Thoracic aorta (tissue), 2 donors: ENCODE measurements around the gene PPP1R12A. TPM values are rescaled to one million over a fixed set of nuclear protein-coding genes. Genes with fewer than 3 reads are reported as not detected.
A peak's percentile ranks its signal among the peaks of the same experiment; 100 is the strongest.
"Not testable (repeated sequence)": the region's sequence is repeated elsewhere in the genome, so short reads cannot be mapped to it uniquely, and the experiment has no call there.

ENCODE experiments used
- ATAC-seq: fragments of 150-250 bp; one replicate; pipeline ENCODE4 v1.8.0; 2017; ENCODE audit warnings: low read depth; ENCODE audit not compliant: insufficient number of reproducible peaks, low FRiP score
- DNase-seq: peaks from one replicate; pipeline ENCODE4 v3.0.0-alpha.2; 2020; ENCODE audit warnings: low spot score
- H3K27ac ChIP-seq, 2 donors: fragments of 200-600 bp; sonication (generic); 1 replicate in 1 of 2; 2 replicates in 1 of 2; pipeline ENCODE4 v1.5.1; 2016; ENCODE audit warnings: mild to moderate bottlenecking in 2 of 2, moderate library complexity in 2 of 2
- H3K27me3 ChIP-seq: fragments of 200-600 bp; sonication (generic); replicated peaks from 2 replicates; pipeline ENCODE4 v1.6.0; 2016; ENCODE audit warnings: mild to moderate bottlenecking; ENCODE audit not compliant: insufficient read depth
- H3K36me3 ChIP-seq: fragments of 200-600 bp; sonication (generic); one replicate; pipeline ENCODE4 v1.5.1; 2016
- H3K4me1 ChIP-seq, 2 donors: fragments of 200-600 bp; sonication (generic); 1 replicate in 1 of 2; 2 replicates in 1 of 2; pipeline versions ENCODE4 v1.5.1 to v1.6.0; 2016; ENCODE audit warnings: low read depth in 2 of 2, mild to moderate bottlenecking in 1 of 2; ENCODE audit not compliant: control insufficient read depth in 1 of 2
- H3K4me3 ChIP-seq: fragments of 200-600 bp; sonication (generic); 2 replicates; pipeline ENCODE4 v1.5.1; 2016; ENCODE audit warnings: mild to moderate bottlenecking
- H3K9me3 ChIP-seq: fragments of 200-600 bp; sonication (generic); 2 replicates; pipeline ENCODE4 v1.5.1; 2016
- total RNA-seq, 2 donors: library from RNA; depleted of rRNA; stranded (reverse); fragments of >200 nt; gene quantifications; one replicate each; pipeline versions ENCODE4 v1.1.0 to v1.2.3, GENCODE V29; 2016
- TF ChIP-seq, protein P1 (sequence below): fragments of 200-600 bp; sonication (generic); IDR thresholded peaks from one replicate; pipeline ENCODE4 v1.5.1; 2019; ENCODE audit warnings: antibody characterized with exemption

PPP1R12A gene
- total RNA-seq, 2 donors from 2014 or later: 151 to 199 TPM

DNA sequence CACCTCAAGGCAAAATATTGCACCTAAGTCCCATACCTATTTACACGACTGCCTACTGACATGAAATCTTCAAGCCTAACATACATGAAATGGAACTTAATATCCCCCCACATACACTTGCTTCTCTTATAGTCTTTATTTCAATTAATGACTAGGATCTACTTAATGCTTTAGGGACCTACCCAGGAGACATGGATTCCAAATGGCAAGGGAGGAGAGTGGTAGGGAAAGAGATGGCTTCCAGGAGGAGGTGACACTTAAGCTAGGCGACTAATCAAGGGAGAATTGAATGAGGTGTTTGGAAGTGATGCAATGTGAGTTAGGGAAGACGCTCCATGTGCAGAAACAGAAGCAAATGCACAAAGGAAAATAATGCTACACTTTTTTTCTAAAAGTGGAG is 9.7 kb upstream of the PPP1R12A start:
- no peak overlapping the region for H3K4me3 ChIP-seq
- H3K27ac ChIP-seq: no peak overlapping the region
- no peaks in the 10 kb centered on the region for H3K36me3 ChIP-seq
- no peaks in the 10 kb centered on the region for H3K4me1 ChIP-seq
- DNase-seq (no peak), ATAC-seq (no peak)
- no peaks in the 10 kb centered on the region for H3K9me3 ChIP-seq
- H3K27me3 ChIP-seq: no peaks in the 10 kb centered on the region
- TF ChIP-seq, protein P1, sequence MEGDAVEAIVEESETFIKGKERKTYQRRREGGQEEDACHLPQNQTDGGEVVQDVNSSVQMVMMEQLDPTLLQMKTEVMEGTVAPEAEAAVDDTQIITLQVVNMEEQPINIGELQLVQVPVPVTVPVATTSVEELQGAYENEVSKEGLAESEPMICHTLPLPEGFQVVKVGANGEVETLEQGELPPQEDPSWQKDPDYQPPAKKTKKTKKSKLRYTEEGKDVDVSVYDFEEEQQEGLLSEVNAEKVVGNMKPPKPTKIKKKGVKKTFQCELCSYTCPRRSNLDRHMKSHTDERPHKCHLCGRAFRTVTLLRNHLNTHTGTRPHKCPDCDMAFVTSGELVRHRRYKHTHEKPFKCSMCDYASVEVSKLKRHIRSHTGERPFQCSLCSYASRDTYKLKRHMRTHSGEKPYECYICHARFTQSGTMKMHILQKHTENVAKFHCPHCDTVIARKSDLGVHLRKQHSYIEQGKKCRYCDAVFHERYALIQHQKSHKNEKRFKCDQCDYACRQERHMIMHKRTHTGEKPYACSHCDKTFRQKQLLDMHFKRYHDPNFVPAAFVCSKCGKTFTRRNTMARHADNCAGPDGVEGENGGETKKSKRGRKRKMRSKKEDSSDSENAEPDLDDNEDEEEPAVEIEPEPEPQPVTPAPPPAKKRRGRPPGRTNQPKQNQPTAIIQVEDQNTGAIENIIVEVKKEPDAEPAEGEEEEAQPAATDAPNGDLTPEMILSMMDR: no peak

DNA sequence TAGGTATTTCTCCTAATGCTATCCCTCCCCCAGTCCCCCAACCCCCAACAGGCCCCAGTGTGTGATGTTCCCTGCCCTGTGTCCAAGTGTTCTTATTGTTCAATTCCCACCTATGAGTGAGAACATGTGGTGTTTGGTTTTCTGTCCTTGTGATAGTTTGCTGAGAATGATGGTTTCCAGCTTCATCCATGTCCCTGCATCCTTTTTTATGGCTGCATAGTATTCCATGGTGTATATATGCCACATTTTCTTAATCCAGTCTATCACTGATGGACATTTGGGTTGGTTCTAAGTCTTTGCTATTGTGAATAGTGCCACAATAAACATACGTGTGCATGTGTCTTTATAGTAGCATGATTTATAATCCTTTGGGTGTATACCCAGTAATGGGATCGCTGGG is 7.9 kb upstream of the PPP1R12A start:
- H3K4me3 ChIP-seq, H3K27me3 ChIP-seq, ATAC-seq, H3K27ac ChIP-seq, H3K36me3 ChIP-seq, DNase-seq, H3K4me1 ChIP-seq, H3K9me3 ChIP-seq: not testable (repeated sequence)

DNA sequence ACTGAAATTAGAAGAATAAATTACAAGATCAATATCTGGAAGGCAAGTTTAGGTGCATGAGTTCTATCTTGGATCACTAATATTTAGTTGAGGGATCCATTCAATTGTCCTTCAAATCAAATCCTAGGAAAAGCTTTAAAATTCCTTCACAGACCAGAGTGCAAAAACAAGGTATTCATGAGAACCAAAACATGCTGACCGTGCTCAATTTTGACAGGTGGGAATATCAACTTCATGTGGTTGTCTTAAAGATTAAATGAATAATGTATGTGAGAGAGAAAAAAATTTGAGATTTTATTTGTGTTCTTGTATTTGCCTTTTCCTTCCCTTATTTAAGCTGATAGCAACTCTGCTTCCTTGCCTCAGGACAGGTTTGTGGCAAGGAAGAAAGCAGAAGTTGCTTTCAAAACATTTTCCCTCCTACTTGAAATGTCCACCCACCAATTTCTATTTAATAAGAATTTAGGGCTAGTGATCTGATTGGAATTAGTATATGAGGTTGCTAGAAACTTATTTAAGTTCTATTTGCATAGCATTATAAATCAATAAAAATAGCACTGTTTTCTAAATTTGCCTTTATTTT is 4.9 kb upstream of the PPP1R12A start:
- Histone ChIP-seq H3K27ac (no peak overlapping the region), H3K9me3 (no peaks in the 10 kb centered on the region), H3K27me3 (no peaks in the 10 kb centered on the region), H3K4me3 (no peak overlapping the region), H3K36me3 (no peaks in the 10 kb centered on the region), H3K4me1 (peaks cover 3 to 15% of the 10 kb centered on the region in 2 donors)
- TF ChIP-seq, protein P1: no peak
- ATAC-seq (no peak), DNase-seq (no peak)

DNA sequence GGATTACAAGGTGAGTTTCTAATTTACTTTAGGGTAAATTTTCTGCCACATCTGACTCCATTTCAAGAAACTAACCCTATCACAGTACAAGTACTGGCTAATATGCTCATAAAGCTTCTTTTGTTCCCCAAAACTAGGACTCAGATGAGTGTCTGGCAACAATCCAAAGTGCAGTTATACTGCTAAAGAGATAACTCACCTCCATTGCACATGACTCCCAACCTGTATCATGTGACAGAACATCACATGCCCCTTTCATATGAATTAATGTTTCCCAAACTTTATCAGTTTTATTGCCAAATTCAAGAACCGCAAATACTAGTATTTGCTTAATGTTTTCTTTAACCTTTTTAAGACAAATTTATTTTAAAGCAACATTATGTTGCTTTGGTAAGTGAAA is 3.9 kb upstream of the PPP1R12A start:
- Histone ChIP-seq H3K4me1 (peaks cover 3 to 15% of the 10 kb centered on the region in 2 donors), H3K27ac (no peak overlapping the region), H3K9me3 (no peaks in the 10 kb centered on the region), H3K27me3 (no peaks in the 10 kb centered on the region), H3K4me3 (no peak overlapping the region), H3K36me3 (no peaks in the 10 kb centered on the region)
- ATAC-seq (no peak), DNase-seq (no peak)
- TF ChIP-seq, protein P1: no peak

DNA sequence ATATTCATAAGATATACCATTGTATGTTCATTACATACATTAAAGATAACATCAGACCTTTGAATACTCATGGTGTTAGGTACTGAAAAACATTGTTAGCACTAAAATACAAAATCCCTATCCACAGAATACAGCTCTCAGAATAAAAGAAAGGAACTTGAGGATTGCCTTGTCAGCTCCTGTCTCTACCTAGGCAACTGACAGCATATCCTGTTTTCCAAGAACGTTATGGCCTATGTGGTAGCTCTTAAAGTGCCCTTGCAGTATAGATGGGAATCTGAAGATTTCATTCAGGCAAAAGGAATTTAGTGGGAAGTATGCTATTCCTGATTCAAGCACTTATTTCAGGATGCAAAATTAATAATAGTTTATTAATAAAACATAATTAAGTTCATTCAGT is 1.8 kb upstream of the PPP1R12A start:
- H3K9me3 ChIP-seq: no peaks in the 10 kb centered on the region
- H3K4me1 ChIP-seq: peaks cover 3 to 15% of the 10 kb centered on the region in 2 donors
- TF ChIP-seq, protein P1: no peak
- H3K4me3 ChIP-seq: peak overlapping the region; percentile 99
- no peak for ATAC-seq
- H3K27me3 ChIP-seq: no peaks in the 10 kb centered on the region
- no peak for DNase-seq
- no peaks in the 10 kb centered on the region for H3K36me3 ChIP-seq
- peak overlapping the region; percentile 99 to 100 for H3K27ac ChIP-seq
